ENCODE results near the gene RPAIN. TPM values are rescaled to one million over a fixed set of nuclear protein-coding genes. Genes with fewer than 3 reads are reported as not detected.
A peak's percentile ranks its signal among the peaks of the same experiment; 100 is the strongest.

RPAIN gene
- total and polyA plus RNA-seq, 2 of the 13 experiments (the other 11 are each of a cell fraction or from before 2014, with no cell fraction given) = 42.1 to 58.5 TPM

GRCh38 chr17:5438716-5439445 is 18.9 kb downstream of the RPAIN start, which contains the start of gene C1QBP (continued):
- TF ChIP-seq AKNA (CRISPR knock-in tag; IDR thresholded peaks at IDR 0.05; ENCODE audit: borderline replicate concordance) (peak; percentile 75; the same call in 1 of the 2 replicates), ZNF572 (CRISPR knock-in tag; IDR thresholded peaks at IDR 0.05) (no peak), U2AF1 (optimal IDR thresholded peaks at IDR 0.05; ENCODE audit: low read depth, low read length) (peak; percentile 51), ZNF589 (CRISPR knock-in tag; conservative IDR thresholded peaks at IDR 0.05) (peak; percentile 92; the same call in 1 of the 2 replicates), SMC3 (IDR thresholded peaks at IDR 0.05; ENCODE audit: low read length) (peak; percentile 68), ZKSCAN8 (CRISPR knock-in tag; IDR thresholded peaks at IDR 0.05; ENCODE audit: borderline replicate concordance) (no peak), JUN (CRISPR knock-in tag; IDR thresholded peaks at IDR 0.05) (no peak), ZFP62 (CRISPR knock-in tag; IDR thresholded peaks at IDR 0.05) (no peak), POGK (CRISPR knock-in tag; conservative IDR thresholded peaks at IDR 0.05) (peak; percentile 77), FOXP4 (CRISPR knock-in tag; IDR thresholded peaks at IDR 0.05) (peak; percentile 46; the same call in 1 of the 2 replicates), ZNF121 (CRISPR knock-in tag; IDR thresholded peaks at IDR 0.05) (peak; percentile 50), ATM (IDR thresholded peaks at IDR 0.05; ENCODE audit: borderline replicate concordance) (no peak), CHCHD3 (CRISPR knock-in tag; IDR thresholded peaks at IDR 0.05) (peak; percentile 31; the same call in 1 of the 2 replicates), RORA (CRISPR knock-in tag; IDR thresholded peaks at IDR 0.05) (no peak), ZNF605 (CRISPR knock-in tag; IDR thresholded peaks at IDR 0.05) (peak; percentile 87), ZBTB10 (CRISPR knock-in tag; IDR thresholded peaks at IDR 0.05; ENCODE audit: borderline replicate concordance) (peak; percentile 74; the same call in 1 of the 2 replicates)
